OCI-LY7 (cell line): ENCODE data around the gene ASPHD2. TPM values are rescaled to one million over a fixed set of nuclear protein-coding genes. Genes with fewer than 3 reads are reported as not detected.

ENCODE experiments used
- Bru-seq: library from RNA; stranded (reverse); fragments of 400-500 nt; gene quantifications from one replicate; lab custom pipeline; 2021; lab: Mats Ljungman, UMichigan
- BruChase-seq, 2 experiments: library from RNA; stranded (reverse); fragments of 400-500 nt; gene quantifications; one replicate each; lab custom pipeline; 2021; lab: Mats Ljungman, UMichigan
- BruUV-seq: library from RNA; stranded (reverse); fragments of 400-500 nt; replicated peaks from 2 replicates; lab custom pipeline; 2021; lab: Mats Ljungman, UMichigan
- CTCF ChIA-PET: fragments of 300-600 bp; sonication (Branson Sonifier 250); formaldehyde crosslinking; loops from one replicate; lab custom pipeline; 2022; ENCODE audit warnings: antibody characterized with exemption; ENCODE audit not compliant: unreplicated experiment; lab: Charles Lee
- POLR2A ChIA-PET: fragments of 300-600 bp; sonication (Branson Sonifier 250); formaldehyde crosslinking; loops from one replicate; lab custom pipeline; 2022; ENCODE audit warnings: antibody characterized with exemption; lab: Charles Lee
- DNase-seq: peaks from one replicate; pipeline ENCODE4 v3.0.0-alpha.2; 2015; ENCODE audit warnings: low spot score
- H2AFZ ChIP-seq: fragments of 200-600 bp; sonication (generic), shearing (Covaris generic); 2 replicates; pipeline ENCODE4 v1.6.1; 2014; ENCODE audit warnings: mild to moderate bottlenecking, antibody characterized with exemption, low read length, moderate library complexity
- H3K27ac ChIP-seq: fragments of 200-600 bp; sonication (generic); 2 replicates; pipeline ENCODE4 v1.5.1; 2014; ENCODE audit warnings: mixed run types, low read depth, mild to moderate bottlenecking, moderate library complexity, low read length, inconsistent platforms; ENCODE audit not compliant: poor library complexity, severe bottlenecking
- H3K36me3 ChIP-seq: fragments of 200-600 bp; sonication (generic); 2 replicates; pipeline ENCODE4 v1.6.1; 2014; ENCODE audit warnings: mild to moderate bottlenecking, antibody characterized with exemption, low read length, moderate library complexity, mixed read lengths; ENCODE audit not compliant: insufficient read depth
- H3K4me1 ChIP-seq: fragments of 200-600 bp; sonication (generic); 2 replicates; pipeline ENCODE4 v1.5.1; 2014; ENCODE audit warnings: mild to moderate bottlenecking, low read length; ENCODE audit not compliant: insufficient read depth, poor library complexity, severe bottlenecking
- H3K4me2 ChIP-seq: fragments of 200-600 bp; sonication (generic); 2 replicates; pipeline ENCODE4 v1.6.1; 2014; ENCODE audit warnings: mild to moderate bottlenecking, low read length
- H3K4me3 ChIP-seq: fragments of 200-600 bp; sonication (generic); 2 replicates; pipeline ENCODE4 v1.5.1; 2014; ENCODE audit warnings: mild to moderate bottlenecking, low read depth, low read length; ENCODE audit not compliant: poor library complexity, severe bottlenecking
- H3K79me2 ChIP-seq: fragments of 200-600 bp; sonication (generic); 2 replicates; pipeline ENCODE4 v1.6.1; 2016; ENCODE audit warnings: low read depth, mild to moderate bottlenecking, low read length, moderate library complexity, mixed read lengths; ENCODE audit not compliant: insufficient read depth
- H3K9me2 ChIP-seq: fragments of 200-600 bp; sonication (generic); 2 replicates; pipeline ENCODE4 v1.6.1; 2016; ENCODE audit warnings: mild to moderate bottlenecking, low read length, mixed read lengths; ENCODE audit not compliant: insufficient read depth
- H3K9me3 ChIP-seq: fragments of 200-600 bp; sonication (generic); 2 replicates; pipeline ENCODE4 v1.6.1; 2014; ENCODE audit warnings: mild to moderate bottlenecking, mixed run types, low read length, mixed read lengths
- H4K20me1 ChIP-seq: fragments of 200-600 bp; sonication (generic); 2 replicates; pipeline ENCODE4 v1.6.1; 2014; ENCODE audit warnings: mild to moderate bottlenecking, antibody characterized with exemption, low read length, moderate library complexity, mixed read lengths; ENCODE audit not compliant: insufficient read depth
- CTCF ChIP-seq: fragments of 200-600 bp; sonication (generic); conservative IDR thresholded peaks from 2 replicates; pipeline ENCODE4 v1.5.1; 2014; ENCODE audit warnings: mild to moderate bottlenecking, antibody characterized with exemption, low read length, moderate library complexity, mixed read lengths
- EZH2phosphoT487 ChIP-seq: fragments of 200-600 bp; sonication (generic); IDR thresholded peaks from 2 replicates; pipeline ENCODE4 v1.6.1; 2018; ENCODE audit warnings: low read depth, borderline replicate concordance, mild to moderate bottlenecking, mixed run types, antibody characterized with exemption, low read length, moderate library complexity, mixed read lengths
- intact Hi-C: fragments of 100-400 bp; cut with micrococcal nuclease; formaldehyde crosslinking; loops from one replicate; pipeline ENCODE4 v1.10.0; 2022; ENCODE audit not compliant: unreplicated experiment
- long read RNA-seq: library from polyadenylated mRNA; stranded (forward); transcript quantifications from one replicate; pipeline ENCODE4 v2.0.0, GENCODE V29; 2022
- total RNA-seq, 2 experiments: library from RNA; depleted of rRNA in 1 of 2; stranded (reverse); fragments of >200 nt in 1 of 2; shearing (Covaris generic) in 1 of 2; gene quantifications; 2 replicates each; pipeline ENCODE4 v1.2.3, GENCODE V29; 2014 to 2022

ASPHD2 gene
- 5.8 and 6.5 TPM in 2 replicates for total RNA-seq (2014; rRNA removed; shearing (Covaris generic))
- total RNA-seq (2022) = 5.5 and 6.1 TPM in 2 replicates
- percentile 50 among the genes with signal in this experiment for Bru-seq, nascent RNA
- percentile 46 among the genes with signal in this experiment for BruChase-seq, experiment 1, labeled RNA remaining after a 6-hour chase
- BruChase-seq, experiment 2, labeled RNA remaining after a 2-hour chase = percentile 55 among the genes with signal in this experiment
- long read RNA-seq, transcript ASPHD2-201 (4 exons, 3,357 nt) = major isoform, 21 of 30 reads
- long read RNA-seq, partial matches to known transcripts = 2 of 30 reads
- long read RNA-seq, other reads (novel, unspliced or antisense) = 7 of 30 reads

GRCh38 chr22:26428515-26429457 lies at the start of gene ASPHD2:
Gene ASPHD2 (plus strand): TSS chr22:26429260. CDS start chr22:26433616, 4,356 bp downstream.
- ChIA-PET POLR2A (interaction anchor here (0.7 to 0.9 kb wide), 2 partner anchors 57 to 63 kb away, joined by 3 read pairs; no protein-coding TSS in a partner anchor), CTCF (no interaction called here)
- H3K36me3 ChIP-seq = no peaks in the 10 kb centered on the region
- no peaks in the 10 kb centered on the region for H3K9me2 ChIP-seq
- H4K20me1 ChIP-seq = peaks cover 7% of the 10 kb centered on the region; the same call in 1 of the 2 replicates
- peak; percentile 90 for DNase-seq
- H3K4me1 ChIP-seq = peaks cover 42% of the 10 kb centered on the region
- peak within 1 kb of the TSS; percentile 82 for H3K4me2 ChIP-seq
- H3K9me3 ChIP-seq = peaks cover under 1% of the 10 kb centered on the region; the same call in 1 of the 2 replicates
- TF ChIP-seq EZH2phosphoT487 = no peak
- TF ChIP-seq CTCF = no peak
- H3K4me3 ChIP-seq = peak within 1 kb of the TSS; percentile 73
- peak within 1 kb of the TSS; percentile 80 for H2AFZ ChIP-seq
- intact Hi-C loops = loop anchor here (2.0 kb wide), 1 partner anchor 244 kb away; no protein-coding TSS in a partner anchor
- BruUV-seq = TSS peak; percentile 79
- H3K79me2 ChIP-seq = no peaks in the 10 kb centered on the region
- peak within 1 kb of the TSS; percentile 91 for H3K27ac ChIP-seq

- Histone ChIP-seq H3K4me2 (no peak overlapping the region), H4K20me1 (no peaks in the 10 kb centered on the region), H3K4me3 (no peak overlapping the region), H3K27ac (no peak overlapping the region), H3K36me3 (no peaks in the 10 kb centered on the region), H3K79me2 (no peaks in the 10 kb centered on the region), H3K9me3 (no peaks in the 10 kb centered on the region), H3K4me1 (no peaks in the 10 kb centered on the region), H2AFZ (no peak overlapping the region), H3K9me2 (no peaks in the 10 kb centered on the region)
- BruUV-seq = no TSS peak
- TF ChIP-seq CTCF (no peak), EZH2phosphoT487 (no peak)
- ChIA-PET POLR2A (no interaction called here), CTCF (no interaction called here)
- intact Hi-C loops = no loop called here
- DNase-seq = no peak
Measured at GRCh38 chr22:26380072-26380830, 48.8 kb upstream of the ASPHD2 start.
